ENCODE measurements around the gene TGFBR3L.
"Not testable (repeated sequence)": the region's sequence is repeated elsewhere in the genome, so short reads cannot be mapped to it uniquely, and the experiment has no call there.

Gene TGFBR3L

GRCh38 chr19:7917267-7918061 is 2.8 kb downstream of the TGFBR3L start:
- DNase-seq (ENCODE audit: low spot score), result no peak

GRCh38 chr19:7918062-7918614 is 3.5 kb downstream of the TGFBR3L start:
- not testable (repeated sequence) for DNase-seq (ENCODE audit: low spot score)

GRCh38 chr19:7918615-7919421 is 4.2 kb downstream of the TGFBR3L start:
- DNase-seq (ENCODE audit: low spot score), result no peak

DNA sequence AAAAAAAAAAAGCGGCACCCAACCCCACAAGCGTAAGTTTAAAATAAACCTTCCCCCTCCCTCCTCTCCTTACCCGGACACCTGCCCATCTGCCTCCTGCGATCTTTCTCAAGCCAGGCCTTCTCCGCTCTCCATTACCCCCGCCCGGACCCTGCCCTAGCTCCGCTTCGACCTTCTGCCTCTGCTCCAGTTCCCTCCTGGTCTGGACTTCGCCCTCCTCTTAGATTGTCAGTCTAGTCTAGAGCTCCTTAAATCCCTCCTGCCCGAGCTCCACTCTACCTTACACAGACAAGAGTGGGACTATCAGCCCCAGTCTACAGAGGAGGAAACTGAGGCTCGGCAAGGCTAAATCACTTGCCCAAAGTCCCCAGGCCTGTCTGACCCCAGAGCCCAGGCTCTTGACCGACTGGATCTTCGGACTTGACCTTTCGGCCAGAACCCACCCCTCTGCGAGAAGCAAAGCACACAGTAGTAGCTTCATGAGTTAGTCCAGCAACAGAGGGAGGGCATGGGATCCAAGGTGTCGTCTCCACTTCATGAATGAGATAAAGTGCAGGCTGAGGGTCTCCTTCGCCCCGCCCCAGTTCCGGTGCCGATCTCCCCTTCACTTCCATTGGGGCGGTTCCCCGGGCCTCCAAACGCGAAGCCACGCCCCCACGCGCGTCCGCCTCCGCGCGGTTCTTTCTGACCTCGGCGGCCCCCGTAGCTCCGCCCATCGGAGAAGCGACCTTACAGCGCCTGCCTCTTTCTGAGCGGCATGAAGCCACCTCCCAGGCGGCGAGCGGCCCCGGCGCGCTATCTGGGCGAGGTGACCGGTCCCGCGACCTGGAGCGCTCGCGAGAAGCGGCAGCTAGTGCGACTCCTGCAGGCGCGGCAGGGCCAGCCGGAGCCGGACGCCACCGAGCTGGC is 5.2 kb downstream of the TGFBR3L start, which contains the start of gene SNAPC2:
SNAPC2 (plus strand) TSS at position 729 of the 909 bp plus-strand sequence; CDS start at position 758, 29 bp downstream.
- DNase-seq (ENCODE audit: low spot score), result peak; percentile 79

DNA sequence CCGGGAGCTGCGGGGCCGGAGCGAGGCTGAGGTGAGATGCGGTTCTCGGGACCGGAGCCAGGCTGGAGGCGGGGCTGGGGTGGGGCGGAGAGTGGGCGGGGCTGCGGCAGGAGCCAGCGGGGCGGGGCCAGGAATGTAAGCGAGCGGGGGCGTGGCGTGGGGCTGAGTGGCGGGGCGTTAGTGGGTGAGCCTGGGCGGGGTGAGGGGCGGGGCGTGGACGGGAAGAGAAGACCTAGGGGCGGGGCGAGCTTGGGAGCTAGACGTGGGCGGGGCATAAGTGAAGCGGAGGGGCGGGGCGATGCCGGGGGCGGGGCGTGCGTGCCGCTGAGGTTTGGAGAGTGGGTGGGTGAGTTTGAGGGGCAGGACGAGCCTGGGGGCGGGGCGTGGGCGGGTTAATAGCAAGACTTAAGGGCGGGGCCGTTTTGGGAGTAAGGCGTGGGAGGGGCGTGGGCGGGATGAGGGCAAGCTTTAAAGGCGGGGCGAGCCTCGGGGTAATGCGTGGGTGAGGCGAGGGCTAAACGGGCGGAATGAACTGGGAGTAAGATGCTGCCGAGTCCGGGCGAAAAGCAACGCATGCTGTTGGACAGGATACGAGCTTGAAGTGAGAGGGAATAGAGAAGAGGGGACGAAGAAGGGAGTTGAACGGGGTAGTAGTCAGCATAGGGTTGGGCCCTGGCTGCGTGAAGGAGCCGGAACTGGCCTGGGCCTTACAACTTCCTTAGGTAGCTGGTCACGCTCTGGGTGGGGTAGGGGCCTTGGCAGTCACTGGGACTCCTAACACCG is 6.1 kb downstream of the TGFBR3L start:
- DNase-seq (ENCODE audit: low spot score), result peak; percentile 96

DNA sequence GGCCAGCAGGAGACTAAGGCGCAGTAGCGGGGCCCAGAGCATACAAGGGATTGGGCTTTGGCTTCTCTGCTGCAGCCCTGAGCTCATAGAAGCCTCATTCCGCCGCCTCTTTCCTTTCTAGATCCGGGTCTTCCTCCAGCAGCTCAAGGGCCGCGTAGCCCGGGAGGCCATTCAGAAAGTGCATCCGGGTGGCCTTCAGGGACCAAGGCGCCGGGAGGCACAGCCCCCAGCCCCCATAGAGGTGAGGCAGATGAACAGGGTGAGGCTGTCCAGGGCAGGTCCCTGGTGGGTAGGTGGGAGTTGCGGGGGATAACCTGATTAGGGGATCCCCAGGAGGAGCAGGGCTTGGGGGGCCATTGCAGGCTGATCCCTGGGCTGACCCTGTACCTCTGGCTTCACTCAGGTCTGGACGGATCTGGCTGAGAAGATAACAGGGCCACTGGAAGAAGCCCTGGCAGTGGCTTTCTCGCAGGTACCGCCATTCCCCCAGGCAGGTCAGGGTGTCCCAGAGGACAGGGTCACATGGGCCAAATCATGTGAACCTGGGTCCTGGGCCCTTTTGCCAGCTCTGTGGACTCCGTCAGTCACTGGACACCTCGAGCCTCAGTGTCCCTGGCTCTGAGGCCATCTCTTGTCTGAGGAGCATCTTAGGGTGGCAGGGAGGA is 6.8 kb downstream of the TGFBR3L start:
- DNase-seq (ENCODE audit: low spot score), result no peak

GRCh38 chr19:7921967-7922835 is 7.6 kb downstream of the TGFBR3L start:
- no peak for DNase-seq (ENCODE audit: low spot score)

- no peak for DNase-seq (ENCODE audit: low spot score)
These were observed 8.2 kb downstream of the TGFBR3L start for GRCh38 chr19:7922836-7923195.

DNA sequence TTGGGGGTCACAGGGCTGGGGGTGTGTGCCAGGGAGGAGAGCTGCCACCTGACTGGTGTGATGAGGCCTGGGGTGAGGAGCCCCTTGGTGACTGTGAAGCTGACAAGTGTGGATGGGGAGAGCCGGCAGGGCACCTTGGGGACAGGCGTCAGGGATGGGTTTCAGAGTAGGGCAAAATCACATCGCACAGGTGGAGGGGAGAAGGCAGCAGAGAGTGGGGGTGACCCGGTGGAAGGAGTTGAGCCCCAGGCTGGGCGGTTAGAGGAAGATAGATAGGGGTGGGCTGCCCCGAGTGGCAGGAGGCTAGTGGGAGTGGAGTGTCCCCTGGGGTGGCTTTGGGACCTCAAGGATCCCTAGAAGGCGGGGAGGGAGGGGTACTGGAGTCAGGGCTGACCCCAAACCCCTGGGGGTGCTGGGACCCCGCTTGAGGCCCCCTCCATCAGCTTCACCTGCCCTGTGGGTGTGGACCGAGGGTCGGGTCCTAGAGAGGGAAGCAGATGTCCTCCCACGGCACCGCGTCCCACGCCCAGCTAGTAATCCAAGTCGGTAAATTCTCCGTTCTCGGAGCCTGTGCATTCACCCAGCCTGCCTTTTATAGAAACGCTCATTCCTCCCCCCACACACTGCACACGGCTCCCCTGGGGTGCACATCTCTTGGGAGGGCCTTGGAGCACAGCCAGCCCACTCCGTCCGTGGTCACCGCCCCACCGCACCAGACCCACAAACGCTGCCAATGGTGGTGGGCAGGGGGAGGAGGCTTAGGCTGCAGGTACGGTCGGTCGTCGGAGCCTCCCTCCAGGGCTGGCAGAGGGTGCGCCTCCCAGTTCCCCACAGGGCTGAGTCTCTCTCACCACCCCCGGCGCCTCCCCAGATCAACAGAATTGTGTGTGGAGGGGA is 8.9 kb downstream of the TGFBR3L start:
- DNase-seq (ENCODE audit: low spot score), result no peak

- no peak for DNase-seq (ENCODE audit: low spot score)
These were observed 9.6 kb downstream of the TGFBR3L start for GRCh38 chr19:7924241-7924640.

DNA sequence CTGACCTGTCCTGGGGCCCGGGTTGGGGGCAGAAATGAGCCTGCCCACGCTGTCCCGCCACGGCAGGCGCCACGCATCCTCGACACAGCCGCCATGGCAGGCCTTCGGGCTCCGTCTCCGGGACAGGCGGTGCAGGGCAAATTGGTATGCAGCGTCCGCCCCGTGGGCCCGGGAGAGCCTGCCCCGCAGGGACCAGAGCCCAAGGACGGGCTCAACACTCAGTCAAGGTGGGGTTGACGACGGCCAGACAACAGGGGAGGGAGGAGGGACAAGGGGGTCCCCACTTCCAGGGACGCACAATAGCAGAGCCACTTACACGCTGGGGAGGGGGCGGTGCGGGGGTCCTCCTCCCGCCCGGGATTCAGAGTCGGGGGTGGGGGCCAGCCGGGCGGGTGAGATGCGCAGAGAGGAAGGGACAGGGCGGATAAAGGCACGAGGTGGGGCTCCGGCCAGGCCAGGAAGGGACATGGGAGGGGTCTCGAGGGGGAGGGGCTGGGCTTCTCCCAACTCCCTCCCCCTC is 10.1 kb downstream of the TGFBR3L start:
- DNase-seq (ENCODE audit: low spot score), result no peak

GRCh38 chr19:7925171-7925851 is 10.7 kb downstream of the TGFBR3L start:
- DNase-seq (ENCODE audit: low spot score), result no peak

DNA sequence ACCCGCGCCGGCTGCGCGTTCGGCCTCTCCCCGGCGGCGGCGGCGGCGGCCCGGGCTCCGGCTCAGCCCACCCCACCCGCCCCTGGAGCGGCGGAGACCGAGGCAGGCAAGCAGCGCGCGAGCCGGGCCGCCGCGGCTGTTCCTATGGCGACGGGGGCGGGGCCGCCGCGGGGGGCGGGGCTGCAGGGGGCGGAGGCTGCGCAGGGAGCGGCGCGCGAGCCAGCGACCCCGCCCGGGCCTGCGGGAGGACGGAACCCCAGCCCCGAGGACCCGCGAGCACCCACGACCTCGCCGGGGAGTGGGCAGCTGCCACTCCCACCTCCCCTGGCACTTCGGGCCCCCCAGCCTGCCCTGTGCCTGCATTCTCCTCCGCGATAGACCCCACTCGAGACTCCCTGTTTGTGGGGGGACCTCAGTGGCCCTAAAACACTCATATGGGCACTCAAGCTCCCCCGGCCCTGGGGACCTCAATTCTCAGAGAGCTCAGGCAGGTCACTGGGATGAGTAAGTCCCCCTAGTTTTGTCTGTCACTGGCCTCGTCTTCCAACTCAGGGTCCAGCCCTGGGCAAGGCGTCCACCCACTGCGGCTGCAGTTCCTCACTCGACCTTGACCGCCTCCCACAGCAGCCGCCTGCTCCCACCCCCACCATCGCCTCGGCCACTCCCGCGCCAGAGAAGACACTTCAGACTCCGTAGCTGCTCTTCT is 11.5 kb downstream of the TGFBR3L start, which contains the start of gene CTXN1:
CTXN1 (minus strand) TSS at position 115 of the 706 bp plus-strand sequence. CDS start 597 bp downstream, outside the sequence.
- no peak for DNase-seq (ENCODE audit: low spot score)

GRCh38 chr19:7926727-7927604 is 12.3 kb downstream of the TGFBR3L start:
- no peak for DNase-seq (ENCODE audit: low spot score)

DNA sequence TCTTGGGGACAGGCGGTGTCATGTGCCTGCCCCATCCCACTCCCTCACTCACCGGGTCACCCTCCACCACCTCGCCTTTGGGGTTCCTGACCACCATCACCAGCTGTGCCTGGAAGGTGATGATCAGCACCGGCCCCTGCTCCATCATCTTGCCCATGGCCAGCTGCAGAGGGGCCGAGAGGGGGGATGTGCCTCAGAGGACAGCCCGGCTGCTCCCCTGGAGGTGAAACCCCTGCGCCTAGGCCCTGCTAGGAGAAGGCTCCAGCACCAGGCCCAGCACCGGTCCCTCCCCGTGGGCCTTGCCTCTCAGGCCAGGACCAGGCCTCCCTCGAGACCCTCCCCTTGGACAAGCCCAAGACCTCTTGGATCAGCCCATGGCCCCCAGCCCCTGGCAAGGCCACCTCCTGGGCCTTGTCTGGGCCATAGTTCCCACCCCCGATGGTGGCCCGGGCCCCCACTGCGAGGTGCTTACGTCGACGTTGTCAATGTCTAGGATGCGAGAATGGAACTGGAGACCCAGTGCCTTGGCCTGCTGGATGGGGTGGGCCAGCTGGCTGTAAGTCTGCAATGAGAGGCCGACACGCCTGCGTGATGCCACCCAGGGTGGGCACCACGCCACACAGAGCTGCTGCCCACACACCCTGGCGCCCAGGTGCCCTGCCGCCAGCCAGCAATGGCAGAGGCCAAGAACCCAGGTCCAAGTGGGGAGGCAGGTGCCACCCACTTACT is 13.1 kb downstream of the TGFBR3L start:
- no peak for DNase-seq (ENCODE audit: low spot score)
